Smooth muscle cell (in vitro differentiated cells): ENCODE results near the gene USP22. TPM values are rescaled to one million over a fixed set of nuclear protein-coding genes. Genes with fewer than 3 reads are reported as not detected.

Experiments
- DNase-seq: peaks from one replicate; lab custom pipeline; 2025; ENCODE audit not compliant: unreplicated experiment; lab: John Stamatoyannopoulos, UW
- H2AFZ ChIP-seq: fragments of 200-600 bp; sonication (generic); 2 replicates; pipeline ENCODE4 v1.6.0; 2016; ENCODE audit warnings: antibody characterized with exemption, low read depth, mild to moderate bottlenecking
- H3F3A ChIP-seq: fragments of 200-600 bp; sonication (generic); 2 replicates; pipeline ENCODE4 v1.6.0; 2017; ENCODE audit warnings: antibody characterized with exemption, low read depth
- H3K27ac ChIP-seq: fragments of 200-600 bp; sonication (generic); 2 replicates; pipeline ENCODE4 v1.5.1; 2016; ENCODE audit warnings: low read depth, mild to moderate bottlenecking
- H3K27me3 ChIP-seq: fragments of 200-600 bp; sonication (generic); 2 replicates; pipeline ENCODE4 v1.6.1; 2016; ENCODE audit warnings: low read depth, mild to moderate bottlenecking
- H3K36me3 ChIP-seq: fragments of 200-600 bp; sonication (generic); 2 replicates; pipeline ENCODE4 v1.5.1; 2016; ENCODE audit warnings: low read depth
- H3K4me1 ChIP-seq: fragments of 200-600 bp; sonication (generic); 2 replicates; pipeline ENCODE4 v1.5.1; 2016; ENCODE audit warnings: low read depth
- H3K4me2 ChIP-seq: fragments of 200-600 bp; sonication (generic); 2 replicates; pipeline ENCODE4 v1.6.0; 2016; ENCODE audit warnings: mild to moderate bottlenecking
- H3K4me3 ChIP-seq: fragments of 200-600 bp; sonication (generic); 2 replicates; pipeline ENCODE4 v1.5.1; 2016; ENCODE audit warnings: mild to moderate bottlenecking
- H3K79me2 ChIP-seq: fragments of 200-600 bp; sonication (generic); 2 replicates; pipeline ENCODE4 v1.6.0; 2016; ENCODE audit warnings: low read depth, mild to moderate bottlenecking
- H3K9ac ChIP-seq: fragments of 200-600 bp; sonication (generic); 2 replicates; pipeline ENCODE4 v1.6.0; 2016; ENCODE audit warnings: low read depth
- H3K9me3 ChIP-seq: fragments of 200-600 bp; sonication (generic); replicated peaks from 2 replicates; pipeline ENCODE4 v1.5.1; 2016; ENCODE audit warnings: low read depth
- H4K20me1 ChIP-seq: fragments of 200-600 bp; sonication (generic); 2 replicates; pipeline ENCODE4 v1.6.0; 2016; ENCODE audit warnings: low read depth
- WGBS: methylation state at CpG from one replicate; pipeline ENCODE4 v1.1.7; 2016; ENCODE audit warnings: low lambda C conversion rate; 5-methylcytosine and 5-hydroxymethylcytosine counted together
- polyA plus RNA-seq: library from polyadenylated mRNA; unstranded; fragments of >200 nt; fragmentation: Nextera tagmentation; extraction: Ambion mirVana; gene quantifications from 2 replicates; pipeline ENCODE4 v1.2.1, GENCODE V29; 2016
- small RNA-seq: library from RNA; depleted of rRNA; stranded (forward); fragments of <200 nt; gene quantifications from one replicate; pipeline ENCODE3, GENCODE V24; 2014
- total RNA-seq: library from RNA; depleted of rRNA; stranded (reverse); fragments of >200 nt; gene quantifications from 2 replicates; pipeline ENCODE4 v1.2.3, GENCODE V29; 2014
- TF ChIP-seq, protein P1 (sequence below): fragments of 200-600 bp; sonication (generic); IDR thresholded peaks from 2 replicates; pipeline ENCODE4 v1.5.1; 2017; ENCODE audit warnings: borderline replicate concordance, mild to moderate bottlenecking, antibody characterized with exemption; ENCODE audit not compliant: insufficient read depth, poor library complexity, severe bottlenecking

Gene USP22
- total and polyA plus RNA-seq, 2 experiments from 2014 or later: 79.3 to 151 TPM

DNA sequence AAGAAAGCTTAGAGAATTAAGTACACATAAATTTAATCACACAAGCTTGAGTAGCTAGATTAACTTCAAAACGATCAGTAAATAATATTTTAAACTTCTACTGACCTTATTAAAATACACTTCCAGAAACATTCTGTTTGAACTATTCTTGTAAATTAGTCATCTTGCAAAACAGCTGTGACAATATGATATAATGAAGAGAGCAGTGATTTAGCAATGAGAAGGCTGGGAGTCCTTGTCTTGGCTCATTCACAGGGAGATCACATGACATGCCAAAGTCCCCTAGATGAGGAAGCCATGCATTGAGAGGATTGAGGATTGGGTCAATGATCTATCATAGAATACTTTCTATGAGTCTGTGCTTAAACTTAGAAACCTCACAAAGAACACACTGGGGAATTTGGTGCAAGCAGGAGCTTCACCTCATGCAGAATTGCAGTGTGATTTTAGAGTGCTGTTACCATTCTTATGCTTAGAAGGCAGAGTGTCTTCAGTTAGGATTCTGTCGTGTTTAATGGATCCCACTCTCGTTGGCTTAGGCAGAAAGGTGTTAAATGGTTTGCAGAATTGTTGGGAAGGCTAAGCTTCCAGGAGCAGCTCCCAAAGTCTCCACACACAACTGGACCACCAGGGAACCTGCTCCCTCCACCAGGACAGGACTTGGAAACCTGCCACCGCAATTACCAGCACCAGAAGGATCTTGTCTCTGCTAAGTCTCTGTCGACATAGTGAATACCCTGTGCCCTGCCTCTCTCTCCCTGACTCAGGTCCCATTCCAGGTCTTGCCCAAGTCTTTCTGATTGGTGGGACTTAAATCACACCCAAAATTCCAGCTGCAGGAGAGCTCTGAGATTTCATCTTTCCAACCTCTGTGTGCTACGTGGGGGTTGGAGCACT lies 87.1 kb downstream of the USP22 start:
- H3K27me3 ChIP-seq: no peaks in the 10 kb centered on the region
- H2AFZ ChIP-seq: no peak overlapping the region
- H3K9me3 ChIP-seq: no peaks in the 10 kb centered on the region
- peaks cover 9% of the 10 kb centered on the region for H4K20me1 ChIP-seq
- H3K4me1 ChIP-seq: peaks cover 6% of the 10 kb centered on the region
- peaks cover 9% of the 10 kb centered on the region for H3K36me3 ChIP-seq
- DNase-seq: no peak
- H3K9ac ChIP-seq: no peak overlapping the region
- H3K79me2 ChIP-seq: no peaks in the 10 kb centered on the region
- 63% methylated on average over 6 of the region's 6 CpGs for WGBS
- peak overlapping the region; percentile 63 for H3K4me2 ChIP-seq
- H3K4me3 ChIP-seq: no peak overlapping the region
- H3K27ac ChIP-seq: peak overlapping the region; percentile 71
- H3F3A ChIP-seq: peaks cover 2% of the 10 kb centered on the region
- TF ChIP-seq, protein P1, sequence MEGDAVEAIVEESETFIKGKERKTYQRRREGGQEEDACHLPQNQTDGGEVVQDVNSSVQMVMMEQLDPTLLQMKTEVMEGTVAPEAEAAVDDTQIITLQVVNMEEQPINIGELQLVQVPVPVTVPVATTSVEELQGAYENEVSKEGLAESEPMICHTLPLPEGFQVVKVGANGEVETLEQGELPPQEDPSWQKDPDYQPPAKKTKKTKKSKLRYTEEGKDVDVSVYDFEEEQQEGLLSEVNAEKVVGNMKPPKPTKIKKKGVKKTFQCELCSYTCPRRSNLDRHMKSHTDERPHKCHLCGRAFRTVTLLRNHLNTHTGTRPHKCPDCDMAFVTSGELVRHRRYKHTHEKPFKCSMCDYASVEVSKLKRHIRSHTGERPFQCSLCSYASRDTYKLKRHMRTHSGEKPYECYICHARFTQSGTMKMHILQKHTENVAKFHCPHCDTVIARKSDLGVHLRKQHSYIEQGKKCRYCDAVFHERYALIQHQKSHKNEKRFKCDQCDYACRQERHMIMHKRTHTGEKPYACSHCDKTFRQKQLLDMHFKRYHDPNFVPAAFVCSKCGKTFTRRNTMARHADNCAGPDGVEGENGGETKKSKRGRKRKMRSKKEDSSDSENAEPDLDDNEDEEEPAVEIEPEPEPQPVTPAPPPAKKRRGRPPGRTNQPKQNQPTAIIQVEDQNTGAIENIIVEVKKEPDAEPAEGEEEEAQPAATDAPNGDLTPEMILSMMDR: no peak

DNA sequence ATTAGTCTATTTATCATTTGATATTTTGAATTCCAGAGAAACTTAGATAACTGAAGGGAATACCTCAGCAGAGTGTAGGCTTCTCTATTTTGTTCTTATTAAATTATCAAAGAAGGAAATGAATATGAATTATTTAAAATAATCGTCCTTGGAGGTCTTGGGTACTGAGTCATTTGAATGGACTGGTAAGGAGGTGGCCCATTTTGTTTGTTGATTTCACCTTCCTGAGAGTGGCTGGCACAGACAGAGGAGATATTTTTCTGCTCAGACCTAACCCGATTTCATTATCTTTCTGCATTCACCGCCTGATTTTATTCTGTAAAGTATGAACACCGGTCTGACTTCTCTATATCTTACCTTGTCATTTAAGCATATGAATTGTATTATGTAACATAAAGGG lies 88.0 kb downstream of the USP22 start:
- DNase-seq: no peak
- Histone ChIP-seq H3K4me3 (no peak overlapping the region), H3K4me1 (peaks cover 6% of the 10 kb centered on the region), H3K27ac (peak overlapping the region; percentile 71), H3K79me2 (no peaks in the 10 kb centered on the region), H3K36me3 (peaks cover 4% of the 10 kb centered on the region), H3K4me2 (peak overlapping the region; percentile 63), H3K9me3 (no peaks in the 10 kb centered on the region), H4K20me1 (peaks cover 9% of the 10 kb centered on the region), H2AFZ (no peak overlapping the region), H3K27me3 (no peaks in the 10 kb centered on the region), H3K9ac (no peak overlapping the region), H3F3A (peaks cover 2% of the 10 kb centered on the region)
- WGBS: 84% methylated on average over 4 of the region's 4 CpGs
- TF ChIP-seq, protein P1: no peak

DNA sequence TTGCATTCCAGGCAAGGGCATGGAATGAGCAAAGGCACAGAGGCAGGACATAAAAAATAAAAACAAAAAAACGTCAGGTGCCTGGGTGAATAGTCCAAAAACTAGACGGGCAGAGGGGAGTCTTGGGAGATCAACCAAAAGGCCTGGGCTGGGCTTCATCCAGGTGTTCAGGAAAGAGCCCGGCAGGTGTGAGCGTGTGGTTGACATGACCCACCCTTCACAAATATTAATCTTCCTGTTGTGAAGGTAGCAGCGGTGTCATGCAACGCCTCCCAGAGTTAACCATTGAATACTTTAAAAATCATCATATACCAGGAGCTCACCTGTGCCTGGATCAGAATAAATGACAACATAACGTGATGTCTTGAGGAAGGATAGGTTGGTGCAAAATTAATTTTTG lies 90.6 kb downstream of the USP22 start:
- H3K9me3 ChIP-seq: no peaks in the 10 kb centered on the region
- no peaks in the 10 kb centered on the region for H3K27me3 ChIP-seq
- H3K4me2 ChIP-seq: no peak overlapping the region
- TF ChIP-seq, protein P1: no peak
- no peak overlapping the region for H3K27ac ChIP-seq
- H3K79me2 ChIP-seq: no peaks in the 10 kb centered on the region
- H2AFZ ChIP-seq: no peak overlapping the region
- H3F3A ChIP-seq: peaks cover 2% of the 10 kb centered on the region
- peaks cover 9% of the 10 kb centered on the region for H4K20me1 ChIP-seq
- no peak overlapping the region for H3K9ac ChIP-seq
- WGBS: 96% methylated on average over 7 of the region's 7 CpGs
- no peak overlapping the region for H3K4me3 ChIP-seq
- H3K36me3 ChIP-seq: no peaks in the 10 kb centered on the region
- DNase-seq: no peak
- H3K4me1 ChIP-seq: peaks cover 6% of the 10 kb centered on the region

Small RNA genes within 50 kb of the gene (small RNA-seq; reads per million reads assigned to genes)
- not detected for gene AC087393.1

Other genes starting within 250 kb of the USP22 start
- gene DHRS7B, start 84.0 kb upstream of the USP22 start, total RNA-seq: 27.9 and 32.5 TPM in 2 replicates
- 30.0 and 36.8 TPM in 2 replicates for gene DHRS7B, start 84.0 kb upstream of the USP22 start, polyA plus RNA-seq
- 23.1 and 24.0 TPM in 2 replicates for gene TMEM11, start 171.2 kb upstream of the USP22 start, total RNA-seq
- 80.3 and 95.4 TPM in 2 replicates for gene TMEM11, start 171.2 kb upstream of the USP22 start, polyA plus RNA-seq
- 2.2 and 3.4 TPM in 2 replicates for gene NATD1, start 210.4 kb upstream of the USP22 start, total RNA-seq
- gene NATD1, start 210.4 kb upstream of the USP22 start, polyA plus RNA-seq: 2.7 and 4.3 TPM in 2 replicates
- gene MAP2K3, start 241.7 kb upstream of the USP22 start, total RNA-seq: 14.2 and 14.8 TPM in 2 replicates
- 53.8 and 58.4 TPM in 2 replicates for gene MAP2K3, start 241.7 kb upstream of the USP22 start, polyA plus RNA-seq